ENCODE results near the gene SDK1. TPM values are rescaled to one million over a fixed set of nuclear protein-coding genes. Genes with fewer than 3 reads are reported as not detected.

The SDK1 gene
- total and polyA plus RNA-seq, 2 donors (not counting 3 experiments of a cell fraction or from before 2014, with no cell fraction given): 1.6 to 3.9 TPM

DNA sequence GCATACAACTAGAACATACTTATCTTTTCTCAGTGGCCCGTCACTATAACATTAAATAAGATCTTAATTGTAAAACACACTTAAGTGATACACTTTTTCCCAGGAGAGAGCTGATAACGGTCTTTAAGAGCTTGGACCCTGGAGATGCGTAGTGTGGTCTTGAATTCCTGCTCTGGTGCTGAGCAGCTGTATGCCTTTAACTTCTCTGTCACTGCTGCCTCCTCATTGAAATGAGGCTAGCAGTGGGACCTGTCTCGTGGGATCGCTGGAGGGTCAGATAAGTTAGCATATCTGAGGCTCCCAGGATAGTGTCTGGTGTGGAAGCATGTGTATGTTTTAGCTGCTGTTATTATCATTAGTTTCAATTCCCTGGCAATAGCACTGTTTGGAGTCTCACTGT is 194.9 kb downstream of the SDK1 start:
- Histone ChIP-seq H3K9me1 (replicated peaks; ENCODE audit: control insufficient read depth, extremely low read depth, insufficient read depth, low read length) (no peaks in the 10 kb centered on the region), H3K79me2 (ENCODE audit: control insufficient read depth, insufficient read depth, low read length) (no peaks in the 10 kb centered on the region), H3K36me3 (ENCODE audit: control insufficient read depth in 2 of 2, extremely low read depth in 1 of 2, insufficient read depth in 2 of 2, low read length in 2 of 2) (no peaks in the 10 kb centered on the region), H3K4me2 (ENCODE audit: insufficient read depth, low read length) (no peak overlapping the region), H3K4me1 (ENCODE audit: control insufficient read depth, extremely low read depth, insufficient read depth, low read length) (peaks cover 13% of the 10 kb centered on the region), H3K9me3 (replicated peaks; ENCODE audit: control insufficient read depth, insufficient read depth, low read length) (no peaks in the 10 kb centered on the region), H3K27me3 (ENCODE audit: control insufficient read depth in 2 of 2, insufficient read depth in 2 of 2, low read length in 2 of 2) (no peaks in the 10 kb centered on the region), H4K20me1 (replicated peaks; ENCODE audit: control insufficient read depth, extremely low read depth, insufficient read depth, low read length) (no peaks in the 10 kb centered on the region), H2AFZ (ENCODE audit: low read depth, low read length) (no peak overlapping the region), H3K27ac (ENCODE audit: insufficient read depth, low read depth, low read length) (no peak overlapping the region), H3K9ac (replicated peaks; ENCODE audit: extremely low read depth, insufficient read depth, low read length) (no peak overlapping the region), H3K4me3 (replicated peaks in 1 of 3; ENCODE audit: insufficient read depth in 1 of 3, low read depth in 1 of 3, low read length in 3 of 3) (no peak overlapping the region)
- POLR2A ChIA-PET: no interaction called here
- intact Hi-C loops (cut with micrococcal nuclease) (no loop called here), dilution Hi-C loops (cut with MboI; ENCODE audit: extremely low pct_ligation_motif_present, low sequenced_read_pairs) (no loop called here)
- CTCF ChIA-PET: no interaction called here
- DNase-seq (ENCODE audit: low read depth, low spot score): no peak
- BruUV-seq (replicated peaks): no TSS peak
- no peak for FAIRE-seq
- TF ChIP-seq MYC (IDR thresholded peaks at IDR 0.05; ENCODE audit: low read depth, low read length): no peak
- TF ChIP-seq JUN (IDR thresholded peaks at IDR 0.05; ENCODE audit: borderline replicate concordance, insufficient read depth, insufficient read length, low read depth): no peak
- no peak for TF ChIP-seq FOS (IDR thresholded peaks at IDR 0.05; ENCODE audit: borderline replicate concordance, insufficient read depth, low read length)
- TF ChIP-seq, protein P1, sequence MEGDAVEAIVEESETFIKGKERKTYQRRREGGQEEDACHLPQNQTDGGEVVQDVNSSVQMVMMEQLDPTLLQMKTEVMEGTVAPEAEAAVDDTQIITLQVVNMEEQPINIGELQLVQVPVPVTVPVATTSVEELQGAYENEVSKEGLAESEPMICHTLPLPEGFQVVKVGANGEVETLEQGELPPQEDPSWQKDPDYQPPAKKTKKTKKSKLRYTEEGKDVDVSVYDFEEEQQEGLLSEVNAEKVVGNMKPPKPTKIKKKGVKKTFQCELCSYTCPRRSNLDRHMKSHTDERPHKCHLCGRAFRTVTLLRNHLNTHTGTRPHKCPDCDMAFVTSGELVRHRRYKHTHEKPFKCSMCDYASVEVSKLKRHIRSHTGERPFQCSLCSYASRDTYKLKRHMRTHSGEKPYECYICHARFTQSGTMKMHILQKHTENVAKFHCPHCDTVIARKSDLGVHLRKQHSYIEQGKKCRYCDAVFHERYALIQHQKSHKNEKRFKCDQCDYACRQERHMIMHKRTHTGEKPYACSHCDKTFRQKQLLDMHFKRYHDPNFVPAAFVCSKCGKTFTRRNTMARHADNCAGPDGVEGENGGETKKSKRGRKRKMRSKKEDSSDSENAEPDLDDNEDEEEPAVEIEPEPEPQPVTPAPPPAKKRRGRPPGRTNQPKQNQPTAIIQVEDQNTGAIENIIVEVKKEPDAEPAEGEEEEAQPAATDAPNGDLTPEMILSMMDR (IDR thresholded peaks at IDR 0.05; ENCODE audit: extremely low read depth in 1 of 2, insufficient read depth in 1 of 2, low read depth in 1 of 2, low read length in 2 of 2): no peak
- no peak for TF ChIP-seq EZH2 (IDR thresholded peaks at IDR 0.05; ENCODE audit: borderline replicate concordance, low read depth, low read length, severe bottlenecking)
- TF ChIP-seq GATA2 (IDR thresholded peaks at IDR 0.05; ENCODE audit: insufficient read depth, insufficient read length, low read depth, low read length): no peak

Measured in endothelial cell of umbilical vein (primary cell).